Retinal pigment epithelial cell (primary cell): ENCODE data around the gene SUN5.

Experiments used
- DNase-seq: peaks from one replicate; pipeline ENCODE4 v3.0.0-alpha.2; 2010; ENCODE audit warnings: low read depth
- H3K4me3 ChIP-seq: 2 replicates; pipeline ENCODE4 v1.5.1; 2011; ENCODE audit warnings: mild to moderate bottlenecking, low read length, control low read depth, moderate library complexity
- TF ChIP-seq, protein P1 (sequence below): conservative IDR thresholded peaks from 2 replicates; pipeline ENCODE4 v1.5.1; 2011; ENCODE audit warnings: low read depth, low read length, control low read depth, inconsistent platforms

The SUN5 gene

DNA sequence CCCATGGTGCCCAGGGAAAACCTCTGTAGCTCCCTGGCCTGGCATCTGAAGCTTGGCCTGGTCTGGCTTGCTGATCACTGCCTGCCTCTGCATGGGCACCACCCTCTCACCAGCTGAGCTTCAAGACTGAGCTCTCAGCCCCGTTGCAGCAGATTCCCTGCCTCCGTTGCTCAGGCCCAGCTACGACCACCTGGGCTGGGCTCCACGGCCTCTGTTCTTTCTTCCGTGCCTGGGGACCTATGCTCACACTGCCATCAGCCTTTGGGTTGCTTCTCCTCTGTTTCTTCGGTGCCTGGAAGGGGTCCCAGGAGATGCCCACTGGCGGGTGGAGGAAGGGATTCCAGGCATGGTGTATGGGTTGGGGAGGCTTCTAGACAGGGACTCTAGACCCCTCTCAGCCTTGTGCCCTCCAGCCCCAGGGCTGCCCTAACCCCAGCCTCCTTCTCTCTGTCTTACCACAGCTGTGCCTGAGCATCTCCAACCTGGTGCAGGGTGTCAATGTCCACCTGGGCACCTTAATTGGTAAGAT, 12.4 kb upstream of the SUN5 start:
- TF ChIP-seq, protein P1, sequence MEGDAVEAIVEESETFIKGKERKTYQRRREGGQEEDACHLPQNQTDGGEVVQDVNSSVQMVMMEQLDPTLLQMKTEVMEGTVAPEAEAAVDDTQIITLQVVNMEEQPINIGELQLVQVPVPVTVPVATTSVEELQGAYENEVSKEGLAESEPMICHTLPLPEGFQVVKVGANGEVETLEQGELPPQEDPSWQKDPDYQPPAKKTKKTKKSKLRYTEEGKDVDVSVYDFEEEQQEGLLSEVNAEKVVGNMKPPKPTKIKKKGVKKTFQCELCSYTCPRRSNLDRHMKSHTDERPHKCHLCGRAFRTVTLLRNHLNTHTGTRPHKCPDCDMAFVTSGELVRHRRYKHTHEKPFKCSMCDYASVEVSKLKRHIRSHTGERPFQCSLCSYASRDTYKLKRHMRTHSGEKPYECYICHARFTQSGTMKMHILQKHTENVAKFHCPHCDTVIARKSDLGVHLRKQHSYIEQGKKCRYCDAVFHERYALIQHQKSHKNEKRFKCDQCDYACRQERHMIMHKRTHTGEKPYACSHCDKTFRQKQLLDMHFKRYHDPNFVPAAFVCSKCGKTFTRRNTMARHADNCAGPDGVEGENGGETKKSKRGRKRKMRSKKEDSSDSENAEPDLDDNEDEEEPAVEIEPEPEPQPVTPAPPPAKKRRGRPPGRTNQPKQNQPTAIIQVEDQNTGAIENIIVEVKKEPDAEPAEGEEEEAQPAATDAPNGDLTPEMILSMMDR = no peak
- DNase-seq = no peak
- no peak overlapping the region for H3K4me3 ChIP-seq

DNA sequence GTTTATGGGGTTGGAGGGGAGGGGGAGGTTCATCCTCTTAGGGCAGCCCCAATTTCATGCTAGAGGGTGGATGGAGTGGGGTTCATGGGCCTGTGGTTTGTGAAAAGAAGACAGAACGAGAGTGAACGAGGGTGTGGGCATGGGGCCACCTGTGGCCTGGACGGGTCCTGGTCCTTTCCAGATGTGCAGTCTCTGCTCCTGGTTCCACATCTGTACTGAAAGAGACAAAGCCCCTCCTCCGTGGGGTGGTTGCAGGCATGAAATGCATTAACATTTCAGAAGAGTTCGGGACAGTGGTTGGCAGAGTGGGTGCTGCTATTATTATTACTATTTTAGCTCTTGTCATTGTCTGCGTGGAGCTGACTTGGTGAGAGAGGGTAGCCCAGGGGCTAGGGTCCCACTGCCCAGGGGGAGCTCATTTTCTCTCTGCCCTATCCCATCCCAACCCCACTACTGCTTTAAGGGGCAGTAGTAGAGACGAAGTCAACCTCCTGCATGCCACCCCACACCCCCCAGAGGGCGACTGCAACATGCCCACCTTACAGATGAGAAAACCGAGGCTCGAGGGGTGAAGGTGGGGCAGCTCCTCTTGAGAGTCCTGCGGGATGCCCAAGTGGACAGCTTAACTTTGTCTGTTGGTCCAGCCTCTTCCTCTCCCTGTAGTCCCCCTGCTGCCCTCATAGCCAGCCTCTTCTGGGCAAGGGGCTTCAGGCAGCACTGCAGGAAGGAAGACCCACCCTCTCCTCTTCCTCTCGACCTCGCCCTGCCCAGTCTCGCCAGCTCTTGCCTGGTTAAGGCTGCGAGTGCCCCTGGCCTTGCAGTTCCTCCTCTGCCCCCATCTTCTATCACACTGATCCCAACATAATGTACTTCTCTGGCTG, 11.7 kb upstream of the SUN5 start:
- TF ChIP-seq, protein P1 = no peak

DNA sequence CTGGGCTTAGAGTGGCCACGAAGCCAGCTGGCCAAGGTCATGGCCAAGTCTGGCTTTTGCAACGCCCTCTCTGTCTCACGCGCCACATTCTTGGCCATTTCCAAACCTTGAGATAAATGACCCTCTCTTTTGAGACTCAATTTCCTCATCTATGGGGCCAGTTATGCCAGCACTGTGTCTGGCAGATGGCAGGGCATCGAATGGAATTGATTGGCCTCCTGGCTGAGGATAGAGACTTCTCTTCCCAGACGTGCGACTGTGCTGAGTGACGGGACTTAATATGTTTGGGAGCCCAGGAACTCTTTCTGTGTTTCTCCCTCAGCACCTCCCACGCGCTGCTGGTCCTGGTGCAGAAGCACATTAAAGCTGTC, 10.9 kb upstream of the SUN5 start:
- TF ChIP-seq, protein P1 = no peak
- no peak for DNase-seq
- H3K4me3 ChIP-seq = no peak overlapping the region

More for the DNA sequence above, 11.7 kb upstream of the SUN5 start:
- no peak overlapping the region for H3K4me3 ChIP-seq
- no peak for DNase-seq

DNA sequence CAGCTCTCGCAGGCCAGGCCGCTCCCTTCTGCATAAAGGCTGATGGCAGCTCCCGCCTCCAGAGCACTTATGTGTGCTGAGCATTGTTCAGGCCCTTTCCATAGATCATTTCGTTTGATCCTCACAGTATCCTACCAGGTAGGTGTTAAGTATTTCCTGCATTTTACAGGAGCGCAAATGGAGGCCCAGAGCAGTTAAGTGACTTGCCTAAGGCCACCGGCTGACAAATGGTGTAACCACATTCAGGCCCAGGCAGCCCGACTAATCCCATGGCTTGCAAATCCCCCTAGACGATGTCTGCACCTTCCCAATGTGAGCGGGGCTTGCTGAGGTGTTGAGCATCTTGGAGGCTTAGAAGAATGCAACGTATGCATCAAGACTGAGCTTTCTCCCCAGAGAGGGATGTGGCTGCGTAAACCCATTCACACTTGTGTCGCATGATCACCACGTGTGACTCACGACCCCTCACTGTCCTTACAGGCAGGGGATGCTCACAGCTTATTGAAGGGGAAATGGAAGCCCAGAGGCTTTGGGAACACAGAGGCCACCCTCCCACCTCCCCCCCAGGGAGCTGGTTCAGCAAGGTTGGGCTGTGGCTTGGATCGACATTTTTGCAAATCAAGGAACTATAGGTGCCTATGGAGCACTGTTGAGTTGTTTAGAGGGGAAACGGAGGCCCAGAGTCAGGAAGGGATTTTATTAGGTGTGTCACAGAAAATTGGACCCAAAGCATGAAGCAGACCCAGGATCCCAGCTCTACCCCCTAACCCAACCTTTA, 10.3 kb upstream of the SUN5 start:
- DNase-seq = no peak
- no peak overlapping the region for H3K4me3 ChIP-seq
- TF ChIP-seq, protein P1 = no peak

DNA sequence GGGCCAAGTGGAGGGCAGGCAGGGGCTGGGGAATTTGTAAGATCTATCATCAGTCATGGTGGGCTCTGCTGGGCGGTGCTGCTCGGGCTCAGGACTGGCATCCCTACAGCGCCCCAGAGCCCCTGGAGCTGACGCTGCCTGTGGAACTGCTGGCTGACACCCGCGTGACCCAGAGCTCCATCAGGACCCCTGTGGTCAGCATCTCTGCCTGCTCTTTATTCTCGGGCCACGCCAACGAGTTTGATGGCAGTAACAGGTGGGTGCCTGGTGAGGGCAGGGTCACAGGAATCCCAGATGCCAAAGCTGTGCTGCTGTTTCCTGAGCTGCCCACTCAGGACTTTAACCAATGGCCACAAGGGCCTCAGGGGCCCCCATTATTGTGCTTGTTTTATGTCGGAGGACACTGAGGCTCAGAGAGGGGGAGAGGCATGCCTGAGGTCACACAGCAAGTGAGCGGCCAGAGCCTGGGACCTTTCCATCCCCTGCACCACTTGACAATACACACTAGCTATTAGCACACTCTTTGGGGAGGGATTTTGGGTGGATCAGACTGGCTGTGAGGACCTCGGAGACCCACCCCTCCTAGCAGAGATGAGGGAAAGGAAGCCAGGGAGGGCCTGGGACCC, 9.6 kb upstream of the SUN5 start:
- TF ChIP-seq, protein P1 = no peak
- no peak for DNase-seq

DNA sequence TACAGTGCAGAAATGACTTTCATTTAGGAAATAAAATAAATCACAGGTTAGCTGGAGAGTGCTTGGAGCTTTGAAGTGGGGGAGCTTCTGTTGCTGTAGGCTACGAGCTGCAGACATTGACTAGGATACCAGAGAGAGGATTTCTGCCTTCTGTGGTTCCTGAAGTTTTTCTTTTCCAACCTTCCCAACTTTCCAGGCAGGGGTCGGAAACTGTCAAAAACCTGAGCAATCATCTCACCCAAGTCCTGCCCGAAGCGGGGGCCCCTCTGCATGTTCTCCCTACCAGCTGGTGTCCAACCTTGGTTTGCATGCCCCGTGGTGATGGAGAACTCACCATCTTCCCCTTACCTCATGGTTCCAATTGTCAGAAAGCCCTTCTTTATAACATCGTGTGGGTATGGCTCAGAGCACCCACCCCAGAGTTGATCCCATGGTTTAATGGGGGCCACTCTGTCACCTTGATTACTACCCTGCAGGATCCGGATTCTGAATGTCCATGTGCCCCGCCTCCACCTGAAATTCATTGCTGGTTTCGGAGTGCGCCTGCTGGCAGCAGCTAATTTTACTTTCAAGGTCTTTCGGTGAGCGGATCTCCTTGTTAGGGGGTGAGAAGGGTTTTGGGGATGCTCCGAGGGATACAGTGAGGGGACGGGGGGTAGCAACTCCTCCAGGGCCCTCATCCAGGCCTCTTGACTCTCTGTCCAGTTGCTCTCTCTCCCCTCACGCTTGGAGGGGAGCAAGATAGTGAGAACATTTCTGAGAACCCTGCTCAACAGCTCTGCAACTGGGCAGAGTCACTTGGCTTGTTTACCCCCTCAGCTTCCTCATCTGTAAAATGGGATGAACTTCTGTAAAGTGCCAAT, 8.3 kb upstream of the SUN5 start:
- TF ChIP-seq, protein P1 = no peak
- DNase-seq = no peak
- H3K4me3 ChIP-seq = no peak overlapping the region

More for the DNA sequence above, 9.6 kb upstream of the SUN5 start:
- no peak overlapping the region for H3K4me3 ChIP-seq
